ENCODE results near the gene DCTN4.
"Not testable (repeated sequence)": the region's sequence is repeated elsewhere in the genome, so short reads cannot be mapped to it uniquely, and the experiment has no call there.

DCTN4 gene

DNA sequence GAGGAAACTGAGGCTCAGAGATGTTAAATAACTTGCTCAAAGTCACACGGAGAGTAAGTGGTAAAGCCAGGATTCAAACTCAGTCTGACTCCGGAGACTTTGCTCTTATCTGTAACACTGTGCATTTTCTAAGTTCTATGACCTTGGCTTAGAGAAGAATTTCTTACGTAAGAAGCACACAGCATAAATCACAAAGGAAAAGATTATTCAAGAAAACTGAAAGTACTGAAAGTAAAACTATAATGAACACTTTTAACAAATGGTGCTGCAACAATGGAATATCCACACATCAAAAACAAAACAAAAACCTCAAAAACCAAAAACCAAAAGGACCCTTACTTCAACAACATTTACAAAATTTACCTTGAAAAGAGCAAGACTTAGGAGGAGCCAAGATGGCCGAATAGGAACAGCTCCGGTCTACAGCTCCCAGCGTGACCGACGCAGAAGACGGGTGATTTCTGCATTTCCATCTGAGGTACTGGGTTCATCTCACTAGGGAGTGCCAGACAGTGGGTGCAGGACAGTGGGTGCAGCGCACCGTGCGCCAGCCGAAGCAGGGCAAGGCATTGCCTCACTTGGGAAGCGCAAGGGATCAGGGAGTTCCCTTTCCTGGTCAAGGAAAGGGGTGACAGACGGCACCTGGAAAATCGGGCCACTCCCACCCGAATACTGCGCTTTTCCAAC lies 16.2 kb downstream of the DCTN4 start:
- H3K27me3 ChIP-seq (ENCODE audit: low read depth); DNase-seq (ENCODE audit: low spot score in 2 of 2); H3K4me1 ChIP-seq; H3K4me3 ChIP-seq; in situ Hi-C loops (cut with MboI; ENCODE audit: low sequenced_read_pairs); H3K9me3 ChIP-seq: not testable (repeated sequence)
- H3K36me3 ChIP-seq (replicated peaks): peaks cover 14% of the 10 kb centered on the region

- H3K9me3 ChIP-seq: no peaks in the 10 kb centered on the region
- no peak for DNase-seq (ENCODE audit: low spot score in 2 of 2)
- H3K4me1 ChIP-seq: peaks cover 16% of the 10 kb centered on the region
- no peaks in the 10 kb centered on the region for H3K27me3 ChIP-seq (ENCODE audit: low read depth)
- H3K4me3 ChIP-seq: no peak overlapping the region
- in situ Hi-C loops (cut with MboI; ENCODE audit: low sequenced_read_pairs): no loop called here
- H3K36me3 ChIP-seq (replicated peaks): peaks cover 14% of the 10 kb centered on the region
Measured at GRCh38 chr5:150740992-150741391, 17.8 kb downstream of the DCTN4 start.

- Histone ChIP-seq H3K4me1 (peaks cover 16% of the 10 kb centered on the region), H3K36me3 (replicated peaks) (peaks cover 14% of the 10 kb centered on the region), H3K4me3 (no peak overlapping the region), H3K9me3 (no peaks in the 10 kb centered on the region), H3K27me3 (ENCODE audit: low read depth) (no peaks in the 10 kb centered on the region)
- no peak for DNase-seq (ENCODE audit: low spot score in 2 of 2)
- in situ Hi-C loops (cut with MboI; ENCODE audit: low sequenced_read_pairs): no loop called here
Measured at GRCh38 chr5:150738862-150739261, 20.0 kb downstream of the DCTN4 start.

DNA sequence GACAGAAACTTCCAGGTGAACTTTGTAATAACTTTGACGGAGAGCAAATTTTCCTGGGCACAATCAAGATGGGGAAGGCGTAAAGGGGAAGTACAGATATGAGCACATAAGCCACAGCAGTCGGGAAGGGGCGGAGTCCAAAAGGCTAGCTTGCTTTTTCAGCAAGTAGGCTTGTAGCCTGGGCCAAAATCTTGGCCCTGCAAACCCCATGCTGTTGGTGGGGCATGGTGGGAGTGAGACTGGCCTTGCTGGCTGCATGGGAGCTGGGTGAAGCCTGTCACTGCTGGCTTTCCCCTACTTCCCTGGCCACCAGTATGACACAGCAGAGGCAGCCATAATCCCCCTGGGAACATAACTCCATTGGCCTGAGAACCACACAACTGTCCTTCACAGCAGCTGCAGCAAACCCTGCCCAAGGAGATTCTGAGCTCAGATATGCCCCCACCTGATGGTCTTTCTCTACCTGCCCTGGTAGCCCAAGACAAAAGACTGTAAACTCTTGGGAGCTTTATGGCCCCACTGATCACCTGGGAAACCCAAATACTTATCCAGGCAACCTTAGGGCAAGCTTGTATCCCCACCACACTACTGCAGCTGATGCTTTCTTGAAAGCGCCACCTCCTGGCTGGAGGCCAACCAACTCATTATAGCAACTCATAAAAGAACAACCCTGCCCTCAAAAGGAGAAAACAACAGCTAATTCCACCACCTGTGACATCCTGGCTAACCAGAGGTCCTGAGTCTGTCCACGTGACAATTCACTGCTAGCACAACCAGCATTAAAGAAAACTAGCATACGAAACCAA lies 24.0 kb downstream of the DCTN4 start:
- DNase-seq (ENCODE audit: low spot score in 2 of 2): peak in 1 of 2 experiments; percentile 39
- no peaks in the 10 kb centered on the region for H3K27me3 ChIP-seq (ENCODE audit: low read depth)
- no peak overlapping the region for H3K4me3 ChIP-seq
- no peaks in the 10 kb centered on the region for H3K9me3 ChIP-seq
- peaks cover 16% of the 10 kb centered on the region for H3K4me1 ChIP-seq
- in situ Hi-C loops (cut with MboI; ENCODE audit: low sequenced_read_pairs): no loop called here
- peaks cover 38% of the 10 kb centered on the region for H3K36me3 ChIP-seq (replicated peaks)

DNA sequence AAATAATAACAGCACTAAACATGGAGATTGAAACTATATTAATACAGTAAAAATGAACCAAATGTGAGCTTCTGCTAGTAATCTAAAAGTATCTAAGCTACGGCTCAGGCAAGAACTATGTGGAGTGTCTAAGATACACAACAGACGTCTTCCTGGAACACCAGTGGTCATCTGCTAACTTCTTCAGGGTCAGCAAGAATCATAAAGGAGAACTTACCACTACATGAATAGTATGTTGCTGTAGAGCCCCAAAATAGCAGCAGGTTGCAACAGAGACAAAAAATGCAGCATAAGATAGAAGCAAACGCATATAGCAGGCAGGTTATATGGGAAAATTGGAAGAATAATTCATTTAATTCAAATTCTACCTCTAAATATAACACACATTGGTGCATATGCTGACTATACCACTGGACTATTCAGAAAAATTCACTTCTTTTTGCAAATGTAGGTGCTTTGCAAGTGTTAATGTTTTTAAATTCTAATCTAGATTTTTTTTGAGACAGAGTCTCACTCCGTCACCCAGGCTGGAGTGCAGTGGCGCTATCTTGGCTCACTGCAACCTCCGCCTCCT lies 27.1 kb downstream of the DCTN4 start:
- Histone ChIP-seq H3K27me3 (ENCODE audit: low read depth) (no peaks in the 10 kb centered on the region), H3K36me3 (replicated peaks) (peaks cover 46% of the 10 kb centered on the region), H3K4me3 (no peak overlapping the region), H3K9me3 (no peaks in the 10 kb centered on the region), H3K4me1 (peaks cover 3% of the 10 kb centered on the region)
- in situ Hi-C loops (cut with MboI; ENCODE audit: low sequenced_read_pairs): no loop called here
- DNase-seq (ENCODE audit: low spot score in 2 of 2): no peak

- no peaks in the 10 kb centered on the region for H3K27me3 ChIP-seq (ENCODE audit: low read depth)
- in situ Hi-C loops (cut with MboI; ENCODE audit: low sequenced_read_pairs): no loop called here
- H3K36me3 ChIP-seq (replicated peaks): peaks cover 52% of the 10 kb centered on the region
- H3K4me3 ChIP-seq: no peak overlapping the region
- no peak for DNase-seq (ENCODE audit: low spot score in 2 of 2)
- no peaks in the 10 kb centered on the region for H3K4me1 ChIP-seq
- no peaks in the 10 kb centered on the region for H3K9me3 ChIP-seq
Measured at GRCh38 chr5:150729859-150730258, 29.0 kb downstream of the DCTN4 start.

- DNase-seq (ENCODE audit: low spot score in 2 of 2): no peak
- Histone ChIP-seq H3K9me3 (no peaks in the 10 kb centered on the region), H3K4me1 (peaks cover 4% of the 10 kb centered on the region; the same call in 1 of the 2 replicates), H3K36me3 (replicated peaks) (peaks cover 58% of the 10 kb centered on the region), H3K4me3 (no peak overlapping the region), H3K27me3 (ENCODE audit: low read depth) (no peaks in the 10 kb centered on the region)
- in situ Hi-C loops (cut with MboI; ENCODE audit: low sequenced_read_pairs): no loop called here
Measured at GRCh38 chr5:150723845-150724244, 35.0 kb downstream of the DCTN4 start.

GRCh38 chr5:150710165-150710564 lies 48.7 kb downstream of the DCTN4 start:
- peaks cover 9% of the 10 kb centered on the region for H3K4me1 ChIP-seq
- in situ Hi-C loops (cut with MboI; ENCODE audit: low sequenced_read_pairs): no loop called here
- peaks cover 10% of the 10 kb centered on the region for H3K36me3 ChIP-seq (replicated peaks)
- no peak for DNase-seq (ENCODE audit: low spot score in 2 of 2)
- H3K4me3 ChIP-seq: no peak overlapping the region
- H3K9me3 ChIP-seq: no peaks in the 10 kb centered on the region
- H3K27me3 ChIP-seq (ENCODE audit: low read depth): no peaks in the 10 kb centered on the region

- in situ Hi-C loops (cut with MboI; ENCODE audit: low sequenced_read_pairs): no loop called here
Measured at GRCh38 chr5:150706776-150707390, 51.9 kb downstream of the DCTN4 start.

GRCh38 chr5:150703762-150704161 lies 55.1 kb downstream of the DCTN4 start:
- no peak for DNase-seq (ENCODE audit: low spot score in 2 of 2)
- Histone ChIP-seq H3K9me3 (no peaks in the 10 kb centered on the region), H3K4me3 (no peak overlapping the region), H3K36me3 (replicated peaks) (peaks cover 2% of the 10 kb centered on the region; the same call in 1 of the 2 replicates), H3K4me1 (peaks cover 17% of the 10 kb centered on the region), H3K27me3 (ENCODE audit: low read depth) (no peaks in the 10 kb centered on the region)
- in situ Hi-C loops (cut with MboI; ENCODE audit: low sequenced_read_pairs): no loop called here

More at GRCh38 chr5:150706776-150707390, 51.9 kb downstream of the DCTN4 start:
- Histone ChIP-seq H3K36me3 (replicated peaks) (peaks cover 10% of the 10 kb centered on the region), H3K9me3 (no peaks in the 10 kb centered on the region), H3K4me1 (peaks cover 9% of the 10 kb centered on the region), H3K27me3 (ENCODE audit: low read depth) (no peaks in the 10 kb centered on the region), H3K4me3 (no peak overlapping the region)
- DNase-seq (ENCODE audit: low spot score in 2 of 2): no peak

DNA sequence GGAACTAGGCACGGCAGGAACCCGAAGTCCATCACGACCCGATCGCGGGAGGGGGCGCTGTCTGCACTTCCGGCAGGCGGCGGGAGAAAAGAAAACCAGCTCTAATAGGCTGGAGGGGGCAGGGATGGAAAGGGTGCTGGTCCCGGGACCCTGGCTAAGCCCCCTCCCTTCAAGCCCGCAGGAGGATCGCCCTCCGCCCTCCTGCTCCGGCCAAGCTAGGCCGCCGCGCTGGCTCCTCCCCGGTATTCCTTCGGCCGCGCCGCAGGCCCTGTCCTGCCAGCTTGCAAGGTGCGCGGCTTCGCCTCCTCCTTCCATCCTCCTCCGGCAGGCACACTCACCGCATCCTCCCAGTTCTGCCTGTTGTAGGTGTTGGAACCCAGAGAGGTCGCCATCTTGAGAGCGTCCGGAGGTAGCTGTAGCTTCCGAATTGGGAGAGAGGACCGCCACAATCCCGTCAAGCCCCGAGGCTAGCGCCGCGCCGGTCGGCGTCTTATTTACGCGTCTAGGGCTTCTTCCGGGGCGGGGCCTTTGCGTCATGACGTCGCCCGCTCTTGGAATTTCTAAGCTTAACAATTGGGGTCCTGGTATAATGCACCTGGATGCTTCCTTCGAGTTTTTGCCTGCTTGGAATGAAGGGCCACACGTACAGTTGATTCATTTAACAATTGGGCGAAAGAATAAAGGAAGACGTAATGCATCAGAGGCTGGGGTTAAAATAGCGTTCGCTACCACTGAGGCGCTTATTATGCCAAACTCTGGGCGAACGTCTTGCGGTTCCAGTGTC lies 58.0 kb downstream of the DCTN4 start, which contains the start of gene RBM22:
RBM22 (minus strand) TSS at position 469 of the 784 bp plus-strand sequence; CDS start at position 392, 77 bp downstream.
- DNase-seq (ENCODE audit: low spot score in 2 of 2): peak; percentile 89 to 96
- Histone ChIP-seq H3K36me3 (replicated peaks) (peaks cover 32% of the 10 kb centered on the region), H3K4me1 (peaks cover 13% of the 10 kb centered on the region), H3K4me3 (peak within 1 kb of the TSS; percentile 98), H3K27me3 (ENCODE audit: low read depth) (no peaks in the 10 kb centered on the region), H3K9me3 (no peaks in the 10 kb centered on the region)
- in situ Hi-C loops (cut with MboI; ENCODE audit: low sequenced_read_pairs): no loop called here

- no peaks in the 10 kb centered on the region for H3K9me3 ChIP-seq
- in situ Hi-C loops (cut with MboI; ENCODE audit: low sequenced_read_pairs): no loop called here
- H3K27me3 ChIP-seq (ENCODE audit: low read depth): no peaks in the 10 kb centered on the region
- no peak for DNase-seq (ENCODE audit: low spot score in 2 of 2)
- H3K36me3 ChIP-seq (replicated peaks): peaks cover 38% of the 10 kb centered on the region
- H3K4me1 ChIP-seq: peaks cover 13% of the 10 kb centered on the region
- peak overlapping the region; percentile 98 for H3K4me3 ChIP-seq
Measured at GRCh38 chr5:150700246-150700593, 58.6 kb downstream of the DCTN4 start.

DNA sequence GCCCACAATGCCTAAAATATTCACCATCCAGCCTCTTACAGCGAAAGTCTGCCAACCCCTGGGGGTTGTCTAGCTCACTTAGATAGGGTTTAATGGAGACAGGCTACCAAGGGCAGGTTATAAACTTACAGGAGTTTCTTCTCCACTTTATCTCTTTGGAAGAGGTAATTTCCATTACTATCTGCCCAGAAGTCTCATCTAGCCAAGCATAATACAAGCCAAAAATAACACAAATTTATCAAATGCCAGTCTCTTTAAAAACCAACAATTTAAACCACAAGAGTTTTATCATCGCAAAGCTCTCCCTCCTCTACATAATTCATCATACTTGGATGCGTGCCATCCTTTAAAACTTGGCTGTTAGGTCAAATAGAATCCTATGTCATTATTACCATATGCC lies 64.2 kb downstream of the DCTN4 start:
- no peak overlapping the region for H3K4me3 ChIP-seq
- no peak for DNase-seq (ENCODE audit: low spot score in 2 of 2)
- peaks cover 83% of the 10 kb centered on the region for H3K36me3 ChIP-seq (replicated peaks)
- peaks cover 5% of the 10 kb centered on the region; the same call in 1 of the 2 replicates for H3K4me1 ChIP-seq
- in situ Hi-C loops (cut with MboI; ENCODE audit: low sequenced_read_pairs): no loop called here
- no peaks in the 10 kb centered on the region for H3K27me3 ChIP-seq (ENCODE audit: low read depth)
- no peaks in the 10 kb centered on the region for H3K9me3 ChIP-seq
